Measurements from ENCODE around the gene MPP1. TPM values are rescaled to one million over a fixed set of nuclear protein-coding genes. Genes with fewer than 3 reads are reported as not detected.

The MPP1 gene
- total RNA-seq, 1 donor from 2014 or later: 13.3 TPM

GRCh38 chrX:154799556-154800348 lies 5.5 kb downstream of the MPP1 start:
- DNase-seq (ENCODE audit: low spot score): no peak
- Mint-ChIP-seq H3K9me3 (ENCODE audit: low read depth) (peaks cover 10% of the 10 kb centered on the region), H3K27ac (ENCODE audit: unreplicated experiment) (peak overlapping the region; percentile 85), H3K27me3 (ENCODE audit: low read depth) (no peaks in the 10 kb centered on the region), H3K4me1 (ENCODE audit: low read depth) (peaks cover 34% of the 10 kb centered on the region), H3K4me3 (ENCODE audit: unreplicated experiment) (no peak overlapping the region), H3K36me3 (ENCODE audit: low read depth) (no peaks in the 10 kb centered on the region)
- no peak for TF ChIP-seq CTCF (IDR thresholded peaks at IDR 0.05)

GRCh38 chrX:154797006-154797405 lies 8.3 kb downstream of the MPP1 start:
- no peak overlapping the region for H3K27ac Mint-ChIP-seq (ENCODE audit: unreplicated experiment)
- peaks cover 13% of the 10 kb centered on the region for H3K9me3 Mint-ChIP-seq (ENCODE audit: low read depth)
- TF ChIP-seq CTCF (IDR thresholded peaks at IDR 0.05): no peak
- no peaks in the 10 kb centered on the region for H3K36me3 Mint-ChIP-seq (ENCODE audit: low read depth)
- no peak overlapping the region for H3K4me3 Mint-ChIP-seq (ENCODE audit: unreplicated experiment)
- H3K27me3 Mint-ChIP-seq (ENCODE audit: low read depth): no peaks in the 10 kb centered on the region
- no peak for DNase-seq (ENCODE audit: low spot score)
- peaks cover 27% of the 10 kb centered on the region for H3K4me1 Mint-ChIP-seq (ENCODE audit: low read depth)

GRCh38 chrX:154795016-154795415 lies 10.3 kb downstream of the MPP1 start:
- Mint-ChIP-seq H3K4me3 (ENCODE audit: unreplicated experiment) (no peak overlapping the region), H3K9me3 (ENCODE audit: low read depth) (peaks cover 23% of the 10 kb centered on the region), H3K4me1 (ENCODE audit: low read depth) (peaks cover 24% of the 10 kb centered on the region), H3K36me3 (ENCODE audit: low read depth) (no peaks in the 10 kb centered on the region), H3K27ac (ENCODE audit: unreplicated experiment) (no peak overlapping the region), H3K27me3 (ENCODE audit: low read depth) (no peaks in the 10 kb centered on the region)
- TF ChIP-seq CTCF (IDR thresholded peaks at IDR 0.05): no peak
- DNase-seq (ENCODE audit: low spot score): no peak

GRCh38 chrX:154793084-154793795 lies 12.0 kb downstream of the MPP1 start:
- Mint-ChIP-seq H3K36me3 (ENCODE audit: low read depth) (no peaks in the 10 kb centered on the region), H3K9me3 (ENCODE audit: low read depth) (peaks cover 17% of the 10 kb centered on the region), H3K27me3 (ENCODE audit: low read depth) (no peaks in the 10 kb centered on the region), H3K4me3 (ENCODE audit: unreplicated experiment) (no peak overlapping the region), H3K4me1 (ENCODE audit: low read depth) (peaks cover 10% of the 10 kb centered on the region), H3K27ac (ENCODE audit: unreplicated experiment) (no peak overlapping the region)
- DNase-seq (ENCODE audit: low spot score): no peak
- TF ChIP-seq CTCF (IDR thresholded peaks at IDR 0.05): no peak

- Mint-ChIP-seq H3K4me3 (ENCODE audit: unreplicated experiment) (no peak overlapping the region), H3K4me1 (ENCODE audit: low read depth) (peaks cover 6% of the 10 kb centered on the region), H3K27me3 (ENCODE audit: low read depth) (no peaks in the 10 kb centered on the region), H3K9me3 (ENCODE audit: low read depth) (peaks cover 23% of the 10 kb centered on the region), H3K27ac (ENCODE audit: unreplicated experiment) (no peak overlapping the region), H3K36me3 (ENCODE audit: low read depth) (no peaks in the 10 kb centered on the region)
- TF ChIP-seq CTCF (IDR thresholded peaks at IDR 0.05): no peak
- DNase-seq (ENCODE audit: low spot score): no peak
Measured at GRCh38 chrX:154791939-154792338, 13.3 kb downstream of the MPP1 start.
